Activated CD8-positive, alpha-beta memory T cell treated with anti-CD3 and anti-CD28 coated beads, Interleukin-2, amount 50 U/mL, for 24 hours (primary cell): ENCODE measurements around the gene DNASE1L3.
"Not testable (repeated sequence)": the region's sequence is repeated elsewhere in the genome, so short reads cannot be mapped to it uniquely, and the experiment has no call there.

Experiments
- DNase-seq: peaks from one replicate; pipeline ENCODE4 v3.0.0-alpha.2; 2020; ENCODE audit errors: extremely low read depth

DNASE1L3 gene

DNA sequence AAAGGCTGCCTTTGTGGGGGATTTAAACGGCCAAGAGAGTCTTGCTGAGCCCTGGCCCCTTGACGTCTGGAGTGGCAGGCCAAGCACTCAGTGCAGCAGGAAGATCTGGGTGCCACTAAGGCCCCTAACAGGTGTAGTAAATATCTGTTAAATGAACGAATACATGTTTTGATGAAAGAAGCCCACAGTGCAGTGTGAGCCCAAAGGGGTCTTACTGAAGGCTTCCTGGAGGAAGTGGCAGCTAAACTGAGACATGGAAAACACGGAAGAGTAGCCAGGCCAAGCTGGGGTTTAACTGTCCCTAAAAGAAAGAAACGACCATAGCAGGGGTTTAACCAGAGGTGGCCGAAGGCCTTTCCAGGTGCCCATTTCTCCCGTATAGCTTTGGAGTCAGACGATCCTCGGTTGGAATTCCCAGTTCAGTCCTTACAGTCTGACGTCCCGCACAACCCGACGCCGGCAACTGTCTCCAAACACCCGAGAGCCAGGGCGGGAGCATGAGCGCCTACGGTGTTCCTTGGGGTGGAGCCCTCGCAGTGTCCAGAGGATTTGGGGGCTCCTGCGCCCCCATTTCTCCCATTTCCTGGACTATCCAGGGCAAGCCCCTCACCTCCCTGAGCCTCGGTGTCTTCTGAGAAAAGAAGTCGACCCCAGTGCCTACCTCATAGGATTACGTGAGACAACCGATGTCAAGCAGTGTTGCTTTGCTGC is 25.9 kb upstream of the DNASE1L3 start:
- no peak for DNase-seq

DNA sequence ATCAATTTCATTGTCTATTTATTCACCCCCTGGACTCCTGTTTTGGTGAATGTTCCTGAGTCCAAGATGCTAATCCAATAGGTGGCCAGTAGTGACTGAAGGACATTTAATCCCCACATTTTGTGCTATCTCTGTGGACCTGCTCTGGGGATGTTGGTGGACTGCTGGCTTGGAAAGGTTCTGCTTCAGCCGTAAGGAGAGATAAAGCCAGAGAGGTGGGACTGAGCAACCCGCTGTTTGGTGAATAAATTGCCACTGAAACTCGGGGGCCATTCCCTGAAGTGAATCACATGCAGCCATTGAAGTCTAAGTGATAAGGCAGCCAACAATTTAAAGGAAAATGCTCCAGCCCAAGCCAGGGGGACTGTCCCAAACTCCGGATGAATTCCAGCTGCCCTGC is 25.2 kb upstream of the DNASE1L3 start:
- no peak for DNase-seq

DNA sequence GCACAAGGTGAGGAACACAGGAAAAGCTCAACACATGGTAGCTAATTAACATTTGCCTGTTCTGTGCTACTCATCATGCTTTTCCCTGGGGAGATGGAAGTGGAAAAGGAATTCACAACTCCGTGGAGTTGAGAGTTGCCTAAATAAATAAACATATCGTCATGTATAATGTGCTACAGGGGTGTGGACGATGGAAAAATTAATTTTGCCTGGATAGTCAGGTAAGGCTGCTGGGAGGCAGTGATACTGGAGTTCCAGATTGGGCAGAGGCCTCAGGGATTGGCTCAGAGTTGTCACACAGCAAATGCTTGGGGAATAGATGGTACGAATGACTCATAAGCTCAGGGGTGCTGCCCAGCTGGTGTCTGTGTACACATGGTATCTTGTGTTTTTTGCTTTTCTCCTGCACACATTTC is 23.8 kb upstream of the DNASE1L3 start:
- DNase-seq: no peak

DNA sequence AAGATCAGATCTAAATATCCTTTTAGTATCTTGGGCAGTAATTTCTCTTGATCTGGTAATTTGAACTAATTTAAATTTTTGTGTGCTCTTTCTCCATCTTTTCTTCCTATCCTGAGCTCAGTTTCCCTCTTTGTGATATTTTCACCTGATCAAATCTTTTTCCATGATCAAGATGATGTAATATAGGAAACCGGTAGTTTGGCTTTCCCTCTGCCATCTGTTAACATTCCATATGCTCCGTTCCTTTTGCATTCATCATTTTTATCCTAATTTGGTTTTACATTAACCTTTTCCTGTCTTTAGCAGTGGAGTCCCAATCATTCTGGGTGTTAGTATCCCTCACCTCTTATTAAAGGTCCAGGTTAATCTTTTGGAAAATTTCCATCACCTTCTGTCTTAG is 20.9 kb upstream of the DNASE1L3 start:
- DNase-seq: no peak

DNA sequence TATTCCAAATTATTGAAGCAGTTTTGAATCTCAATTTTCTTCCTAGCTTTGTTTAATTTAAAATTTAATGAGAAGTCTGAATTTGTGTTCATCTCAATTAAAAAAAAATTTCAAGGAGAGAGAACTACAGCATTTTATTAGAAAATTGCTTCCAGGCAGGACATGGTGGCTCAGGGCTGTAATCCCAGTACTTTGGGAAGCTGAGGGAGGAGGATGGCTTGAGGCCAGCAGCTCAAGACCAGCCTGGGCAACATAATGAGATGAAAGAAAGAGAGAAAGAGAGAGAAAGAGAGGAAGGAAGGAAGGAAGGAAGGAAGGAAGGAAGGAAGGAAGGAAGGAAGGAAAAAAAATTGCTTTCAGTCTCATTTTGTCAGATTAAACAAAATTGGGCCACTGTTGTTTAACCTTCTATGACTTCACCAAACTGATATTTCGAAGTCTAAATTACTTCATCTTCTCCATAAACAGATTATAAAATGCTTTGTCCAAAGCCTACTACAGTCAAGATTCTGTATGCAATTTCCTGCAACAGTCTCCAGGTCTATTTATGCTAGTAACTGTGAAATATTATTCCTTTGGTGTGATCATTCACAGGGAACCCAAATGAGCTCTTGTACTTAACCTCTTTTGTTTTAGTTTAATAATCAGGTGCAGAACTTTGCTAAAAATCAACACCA is 20.2 kb upstream of the DNASE1L3 start:
- no peak for DNase-seq

DNA sequence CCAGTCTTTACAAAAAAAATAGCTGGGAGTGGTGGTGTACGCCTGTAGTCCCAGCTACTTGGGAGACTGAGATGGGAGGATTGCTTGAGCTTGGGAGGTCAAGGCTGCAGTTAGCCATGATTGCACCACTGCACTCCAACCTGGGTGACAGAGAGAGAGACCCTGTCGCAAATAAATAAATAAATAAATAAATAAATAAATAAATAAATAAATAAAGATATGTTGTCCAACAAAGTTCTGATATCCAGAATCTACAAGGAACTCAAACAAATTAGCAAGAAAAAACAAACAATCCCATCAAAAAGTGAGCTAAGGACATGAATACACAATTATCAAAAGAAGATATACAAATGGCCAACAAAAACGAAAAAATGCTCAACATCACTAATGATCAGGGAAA is 17.2 kb upstream of the DNASE1L3 start:
- DNase-seq: not testable (repeated sequence)

DNA sequence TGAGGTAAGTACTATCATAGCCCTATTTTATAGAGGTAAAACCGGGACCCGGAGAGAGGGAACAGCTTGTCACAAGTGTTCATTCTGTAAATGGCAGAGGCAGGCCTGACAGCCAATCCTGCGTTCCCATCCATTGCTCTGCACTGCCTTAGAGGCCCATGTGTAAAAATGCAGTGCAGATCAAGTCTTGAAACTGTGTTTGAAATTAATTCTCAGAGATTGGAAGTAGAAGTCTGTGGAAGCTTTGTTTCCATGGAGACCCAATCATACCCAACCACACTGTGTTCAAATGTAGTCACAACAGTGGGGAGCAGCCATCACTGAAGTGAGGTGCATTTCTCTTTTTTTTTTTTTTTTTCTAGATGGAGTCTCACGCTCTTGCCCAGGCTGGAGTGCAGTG is 13.1 kb upstream of the DNASE1L3 start:
- DNase-seq: no peak

DNA sequence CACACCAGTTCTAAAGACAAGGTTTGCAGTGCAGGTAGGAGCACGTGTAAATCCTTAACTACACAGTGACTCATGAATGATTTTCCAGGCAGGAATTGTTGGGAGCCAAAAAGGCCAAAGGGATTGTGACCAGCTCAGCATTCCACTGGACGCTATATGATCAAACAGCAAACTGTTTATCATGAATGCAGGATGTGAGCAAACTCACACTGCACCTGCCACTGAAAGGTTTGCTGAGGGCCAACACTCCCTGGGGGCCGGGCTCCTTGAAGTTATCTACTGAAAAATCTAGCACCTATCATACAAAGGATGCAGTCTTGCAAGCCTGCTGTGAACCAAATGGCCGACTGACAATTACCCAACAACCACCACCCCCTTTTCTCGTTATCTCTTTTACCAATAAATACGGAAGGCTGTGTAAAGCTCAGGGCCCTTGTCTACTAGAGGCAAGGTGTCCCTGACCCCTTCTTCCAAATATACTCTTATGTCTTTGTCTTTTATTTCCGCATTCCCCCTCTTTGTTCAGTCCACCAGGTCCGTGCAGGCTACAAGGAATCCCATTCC is 11.5 kb upstream of the DNASE1L3 start:
- no peak for DNase-seq

DNA sequence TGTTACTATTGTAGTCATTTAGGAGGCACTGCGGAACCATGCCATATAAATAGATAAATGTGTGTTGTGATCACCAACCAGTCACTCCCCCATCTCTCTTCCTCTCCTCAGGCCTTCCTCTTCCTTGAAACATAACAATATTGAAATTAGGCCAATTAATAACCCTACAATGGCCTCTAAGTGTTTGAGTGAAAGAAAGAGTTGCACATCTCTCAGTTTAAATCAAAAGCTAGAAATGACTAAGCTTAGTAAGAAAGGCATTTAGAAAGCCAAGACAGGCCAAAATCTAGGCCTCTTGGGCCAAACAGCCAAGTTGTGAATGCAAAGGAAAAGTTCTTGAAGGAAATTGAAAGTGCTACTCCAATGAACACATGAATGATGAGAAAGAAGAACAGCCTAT is 8.1 kb upstream of the DNASE1L3 start:
- no peak for DNase-seq

DNA sequence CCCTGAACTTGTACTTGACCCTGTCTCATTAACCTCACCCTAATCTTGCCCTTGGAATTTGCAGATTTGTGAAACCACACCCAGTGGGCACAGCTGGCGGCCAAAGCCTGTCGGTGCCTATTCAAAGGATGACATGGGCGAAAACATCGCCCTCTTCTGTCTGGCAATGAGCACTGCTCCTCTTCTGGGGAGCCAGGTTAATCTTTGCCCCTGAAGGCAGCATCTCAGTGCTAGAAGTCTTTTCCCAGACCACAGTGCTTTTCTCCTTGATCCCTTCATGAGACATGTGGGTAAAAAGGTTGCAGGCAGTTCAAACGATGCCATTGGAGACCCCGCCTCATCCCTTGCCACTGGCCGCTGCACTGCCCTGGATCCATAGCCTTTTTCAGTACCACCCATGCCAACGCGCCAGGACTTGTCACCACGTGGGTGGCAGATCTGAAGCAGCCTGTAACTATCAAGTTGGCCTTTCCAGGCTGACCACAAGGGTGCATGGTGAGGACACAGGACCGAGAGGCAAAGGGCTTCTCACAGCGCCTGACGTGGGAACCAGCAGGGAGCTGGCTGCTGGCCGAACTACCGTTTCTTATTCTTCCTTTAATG is 6.5 kb upstream of the DNASE1L3 start:
- no peak for DNase-seq

DNA sequence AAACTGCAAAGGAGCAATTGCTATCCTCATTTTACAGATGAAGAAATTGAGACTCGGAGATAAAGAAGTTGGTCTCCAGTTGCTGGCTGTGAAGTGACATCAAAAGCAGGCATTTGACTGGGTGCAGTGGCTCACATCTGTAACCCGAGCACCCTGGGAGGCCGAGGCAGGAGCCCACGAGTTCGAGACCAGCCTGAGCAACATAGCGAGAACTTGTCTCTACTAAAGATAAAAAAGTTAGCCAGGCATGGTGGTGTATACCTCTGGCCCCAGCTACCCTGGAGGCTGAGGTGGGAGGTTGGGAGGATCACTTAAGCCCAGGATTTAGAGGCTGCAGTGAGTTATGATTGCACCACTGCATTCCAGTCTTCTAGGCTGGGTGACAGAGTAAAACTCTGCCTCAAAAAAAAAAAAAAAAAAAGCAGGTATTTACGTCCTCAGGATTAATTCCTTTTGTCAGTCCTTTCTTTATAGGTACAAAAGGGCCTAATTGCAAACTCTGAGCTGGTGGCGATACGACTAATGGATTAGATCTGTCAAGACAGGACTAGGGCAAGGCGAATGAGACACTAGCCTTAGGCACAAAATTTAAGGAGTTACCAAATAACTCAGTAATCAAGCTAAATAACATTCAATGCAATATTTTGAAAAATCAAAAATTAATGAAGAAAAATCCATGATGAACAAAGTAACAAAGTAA is 5.9 kb upstream of the DNASE1L3 start:
- DNase-seq: no peak

DNA sequence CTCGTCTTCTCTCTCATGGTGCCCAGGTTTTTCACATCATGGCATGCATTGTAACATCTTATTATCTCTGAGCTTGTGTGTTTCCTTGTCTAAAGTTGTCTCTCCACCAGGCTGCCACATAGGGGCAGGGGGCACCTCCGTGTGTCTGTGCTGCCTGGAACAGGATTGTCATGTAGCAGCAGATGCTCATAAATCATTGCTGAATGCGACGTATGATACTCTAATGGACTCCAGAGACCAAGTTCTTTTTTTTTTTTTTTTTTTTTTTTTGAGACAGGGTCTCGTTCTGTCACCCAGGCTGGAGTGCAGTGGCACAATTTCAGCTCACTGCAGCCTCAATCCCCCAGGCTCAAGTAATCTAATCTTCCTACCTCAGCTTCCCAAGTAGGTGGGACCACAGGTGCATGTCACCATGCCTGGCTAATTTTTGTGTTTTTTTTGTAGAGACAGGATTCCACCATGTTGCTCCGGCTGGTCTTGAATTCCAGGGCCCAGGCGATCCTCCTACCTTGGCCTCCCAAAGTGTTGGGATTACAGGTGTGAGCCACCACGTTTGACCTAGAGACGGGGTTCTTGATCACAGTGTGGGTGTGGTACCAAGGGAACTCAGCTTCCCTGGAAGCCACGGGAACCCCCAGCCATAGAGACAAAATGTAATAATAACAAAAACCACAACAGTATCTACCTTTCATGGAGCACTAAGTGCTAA is 4.7 kb upstream of the DNASE1L3 start:
- DNase-seq: no peak

DNA sequence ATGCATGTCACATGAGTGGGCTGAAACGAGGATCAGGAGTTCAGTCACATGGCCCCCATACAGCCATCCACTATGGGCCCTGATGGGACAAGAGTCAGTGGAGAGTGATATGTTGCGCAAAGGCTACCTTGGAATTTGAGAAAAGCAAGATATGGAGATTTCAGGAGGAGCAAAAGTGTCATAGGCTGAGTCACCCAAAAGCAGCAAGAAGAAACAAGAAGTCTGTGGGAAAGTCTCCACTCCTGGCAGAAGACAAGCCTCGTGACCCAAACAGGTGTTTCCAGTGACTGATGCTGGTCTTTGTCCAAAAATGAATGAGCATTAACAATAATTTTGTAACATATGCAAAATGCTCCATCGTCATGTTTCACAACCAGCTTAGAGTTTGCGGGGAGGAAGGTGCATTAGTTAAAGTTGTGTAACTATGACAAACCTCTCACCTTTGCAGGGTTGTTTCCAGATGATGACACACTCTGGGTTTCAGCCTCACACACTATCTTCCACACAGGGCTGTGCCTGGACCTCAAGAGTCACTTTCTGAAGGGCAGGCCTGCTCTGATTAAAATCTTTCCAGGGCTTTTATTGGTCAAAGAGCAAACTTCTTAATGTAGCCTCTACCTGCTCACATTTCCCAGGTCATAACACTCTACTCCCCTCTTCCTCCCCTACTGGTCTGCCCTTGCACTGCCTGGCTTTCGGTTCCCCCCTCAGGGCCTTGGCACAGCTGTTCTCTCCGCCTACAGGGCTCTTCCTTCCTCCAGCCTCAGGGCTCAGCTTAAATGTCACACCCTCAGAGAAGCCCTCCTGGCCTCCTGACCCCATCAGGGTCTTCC is 3.9 kb upstream of the DNASE1L3 start:
- DNase-seq: no peak

DNA sequence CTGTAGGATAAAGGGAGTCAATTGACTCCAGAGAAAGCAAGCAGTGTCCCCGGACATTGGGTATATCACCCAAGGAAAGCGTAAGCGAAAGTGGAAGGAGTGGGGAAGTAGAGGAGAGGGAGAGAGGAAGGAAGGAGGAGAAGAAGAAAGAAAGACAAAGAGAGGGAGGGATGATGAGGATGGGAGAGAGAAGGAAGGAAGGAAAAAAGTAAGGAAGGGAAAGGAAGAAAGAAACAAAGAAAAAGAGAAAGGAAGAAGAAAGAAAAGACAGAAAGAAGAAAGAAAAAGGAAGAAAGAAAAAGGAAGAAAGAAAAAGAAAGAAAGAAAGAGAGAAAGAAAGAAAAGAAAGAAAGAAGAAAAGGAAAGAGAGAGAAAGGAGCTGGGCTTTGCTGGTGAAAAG is 839 bp downstream of the DNASE1L3 start:
- no peak for DNase-seq

DNA sequence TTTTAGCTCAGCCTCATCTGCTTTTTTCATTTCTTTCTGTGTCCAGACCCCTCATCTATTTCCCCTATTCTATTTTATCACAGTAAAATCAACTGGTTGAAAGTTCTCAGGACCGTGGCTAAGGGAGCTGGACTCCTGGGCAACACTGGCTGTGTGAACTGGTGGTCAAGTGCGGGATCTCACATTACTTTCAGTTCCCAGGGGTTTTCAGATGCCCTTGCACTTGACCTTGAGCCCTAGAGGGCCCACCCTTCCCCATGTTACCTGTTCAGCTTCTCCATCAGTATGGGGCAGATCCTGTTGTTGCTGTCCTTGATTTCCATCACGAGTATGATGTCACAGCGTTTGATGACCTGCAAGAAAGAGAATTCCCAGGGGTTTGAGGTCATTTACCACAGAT is 2.8 kb downstream of the DNASE1L3 start:
- no peak for DNase-seq

DNA sequence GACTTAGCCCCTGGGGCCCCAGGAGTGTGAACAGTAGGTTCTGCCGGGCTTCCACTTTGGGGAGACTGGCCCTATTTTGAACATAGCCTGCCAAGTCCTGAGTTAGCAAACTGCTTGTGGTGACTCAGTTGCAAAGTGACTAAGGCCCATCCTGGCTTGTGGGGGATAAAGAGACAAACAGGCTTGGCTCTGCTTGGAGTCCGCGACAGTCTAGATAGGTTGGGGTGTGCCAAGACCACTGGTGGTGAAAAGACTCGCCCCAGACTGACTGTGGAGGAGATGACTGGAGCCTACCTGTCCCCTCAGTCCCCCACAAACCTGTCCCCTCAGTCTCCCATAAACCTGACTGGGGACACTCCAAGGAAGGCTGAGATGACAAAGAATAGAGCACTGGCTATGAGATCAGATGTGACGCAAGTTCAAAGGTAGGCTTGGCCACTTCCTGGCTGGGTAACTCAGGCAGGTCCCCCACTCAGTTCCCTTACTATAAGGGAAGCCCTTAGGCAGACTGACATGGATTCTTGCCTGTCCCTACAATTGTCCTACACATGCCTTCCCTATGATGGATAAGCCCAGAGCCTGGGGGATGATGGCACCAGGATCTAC is 4.3 kb downstream of the DNASE1L3 start:
- DNase-seq: no peak

DNA sequence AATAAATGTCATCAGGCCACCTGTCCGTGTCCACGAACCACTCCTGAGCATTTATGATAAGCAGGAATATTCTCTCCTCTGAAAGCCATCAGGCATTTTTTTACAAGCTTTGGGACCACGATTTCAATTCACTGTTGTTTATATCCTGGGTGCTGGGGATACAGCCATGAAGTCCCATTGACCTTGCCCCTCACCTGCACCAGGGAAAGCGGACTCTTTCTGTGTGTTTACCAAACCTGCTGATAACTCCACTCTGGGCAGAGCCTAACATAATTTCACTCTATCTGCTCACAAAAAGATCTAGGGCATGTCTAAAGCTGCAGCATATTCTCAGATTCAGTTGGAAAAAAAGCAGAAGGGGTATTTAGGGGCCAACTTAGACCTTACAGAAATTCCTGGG is 4.8 kb downstream of the DNASE1L3 start:
- no peak for DNase-seq

DNA sequence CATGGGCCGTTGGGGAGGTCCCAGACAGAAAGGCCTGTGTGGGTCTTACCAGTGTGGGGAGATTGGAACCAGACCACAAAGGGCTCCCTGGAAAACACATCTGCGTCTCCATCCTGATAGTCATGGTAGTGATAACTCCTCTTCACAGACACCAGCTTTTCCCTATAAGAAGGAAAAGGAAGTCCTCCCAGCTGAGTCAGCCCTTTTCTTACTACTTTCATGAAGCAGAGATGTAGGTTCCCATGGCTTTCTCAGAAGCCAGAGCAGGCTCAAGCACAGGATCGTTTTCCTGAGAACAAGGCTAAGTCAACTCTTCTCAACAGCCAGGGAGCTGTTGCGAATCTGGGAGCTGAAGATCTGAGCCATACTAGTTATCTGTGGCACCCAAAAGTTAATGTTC is 6.1 kb downstream of the DNASE1L3 start:
- DNase-seq: no peak

DNA sequence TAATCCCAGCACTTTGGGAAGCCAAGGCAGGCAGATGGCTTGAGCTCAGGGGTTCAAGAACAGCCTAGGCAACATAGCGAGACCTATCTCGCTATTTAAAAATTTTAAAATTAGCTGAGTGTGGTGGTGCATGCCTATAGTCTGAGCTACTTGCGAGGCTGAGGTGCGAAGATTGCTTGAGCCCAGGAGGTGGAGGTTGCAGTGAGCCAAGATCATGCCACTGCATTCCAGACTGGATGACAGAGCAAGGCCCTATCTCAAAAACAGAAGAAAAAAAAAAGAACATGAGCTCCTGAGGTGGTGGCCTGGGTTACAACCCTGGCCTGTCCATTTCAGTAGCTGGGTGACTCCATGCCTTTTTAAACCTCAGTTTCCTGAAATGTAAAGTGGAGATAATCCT is 7.2 kb downstream of the DNASE1L3 start:
- no peak for DNase-seq

DNA sequence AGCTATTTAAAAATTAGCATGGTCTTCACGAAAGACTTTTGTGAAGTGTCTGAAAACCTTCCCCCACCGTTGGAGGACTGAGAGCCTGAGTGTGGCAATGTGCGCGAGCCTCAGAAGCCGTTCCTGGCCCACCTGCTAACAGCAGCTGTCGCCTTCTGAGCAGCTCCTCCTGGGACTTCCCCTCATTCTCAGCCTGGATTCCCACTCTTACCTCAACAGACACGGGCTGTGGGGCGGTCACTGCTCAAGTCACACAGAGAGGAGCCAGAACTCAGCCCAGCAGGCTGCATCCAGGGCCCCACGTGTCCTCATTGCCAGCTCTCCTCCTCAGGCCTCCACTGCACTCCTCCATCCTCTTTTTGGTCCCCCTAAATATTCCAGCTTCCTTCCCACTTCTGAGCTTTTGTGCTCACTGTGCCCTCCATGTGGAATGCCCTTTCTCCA is 7.8 kb downstream of the DNASE1L3 start:
- DNase-seq: no peak
